ENCODE measurements around the gene ZSCAN5B.
"Not testable (repeated sequence)": the region's sequence is repeated elsewhere in the genome, so short reads cannot be mapped to it uniquely, and the experiment has no call there.

The ZSCAN5B gene

GRCh38 chr19:56177564-56178243, 19.9 kb downstream of the ZSCAN5B start:
- Histone ChIP-seq H3K4me2 (no peak overlapping the region), H3K9me3 (replicated peaks in 1 of 11) (no peaks in the 10 kb centered on the region), H3K36me3 (no peaks in the 10 kb centered on the region), H3K27ac (no peak overlapping the region), H3K4me3 (no peak overlapping the region), H4K20me1 (no peaks in the 10 kb centered on the region), H3K9ac (no peak overlapping the region), H3K27me3 (no peaks in the 10 kb centered on the region), H3K4me1 (peaks cover 0 to 23% (median 16%) of the 10 kb centered on the region in 10 experiments; a peak in 13 of 20 replicates)
- TF ChIP-seq Cebpa-rat (IDR thresholded peaks at IDR 0.05), result no peak

GRCh38 chr19:56176881-56177280, 20.7 kb downstream of the ZSCAN5B start:
- no peak for TF ChIP-seq Cebpa-rat (IDR thresholded peaks at IDR 0.05)
- Histone ChIP-seq H3K27ac (no peak overlapping the region), H4K20me1 (no peaks in the 10 kb centered on the region), H3K9ac (no peak overlapping the region), H3K4me2 (peak overlapping the region in 5 of 11 experiments; percentile 8 to 34 (median 31); a peak in 3 of 22 replicates), H3K4me3 (no peak overlapping the region), H3K27me3 (no peaks in the 10 kb centered on the region), H3K36me3 (no peaks in the 10 kb centered on the region), H3K9me3 (replicated peaks in 1 of 11) (no peaks in the 10 kb centered on the region), H3K4me1 (peaks cover 0 to 25% (median 16%) of the 10 kb centered on the region in 10 experiments; a peak in 13 of 20 replicates)

- not testable (repeated sequence) for H4K20me1 ChIP-seq; H3K9ac ChIP-seq; H3K27ac ChIP-seq; H3K9me3 ChIP-seq (replicated peaks in 1 of 11); H3K36me3 ChIP-seq; H3K4me3 ChIP-seq; H3K27me3 ChIP-seq
- H3K4me1 ChIP-seq, result peaks cover 0 to 28% (median 16%) of the 10 kb centered on the region in 10 experiments; a peak in 13 of 20 replicates
- H3K4me2 ChIP-seq, result peak overlapping the region in 7 of 11 experiments; percentile 8 to 36 (median 33); a peak in 8 of 22 replicates
Measured at GRCh38 chr19:56176310-56176709, 21.3 kb downstream of the ZSCAN5B start.

GRCh38 chr19:56175861-56176307, 21.7 kb downstream of the ZSCAN5B start, which contains the start of gene GALP:
TSS of gene GALP (plus strand) at chr19:56176008. CDS start at chr19:56177109, 1,101 bp downstream.
- not testable (repeated sequence) for H3K27me3 ChIP-seq; H3K4me3 ChIP-seq; H4K20me1 ChIP-seq; H3K27ac ChIP-seq; H3K9me3 ChIP-seq (replicated peaks in 1 of 11); H3K9ac ChIP-seq; H3K36me3 ChIP-seq
- peak within 1 kb of the TSS in 9 of 11 experiments; percentile 21 to 65 (median 46); a peak in 15 of 22 replicates for H3K4me2 ChIP-seq
- peaks cover 0 to 28% (median 16%) of the 10 kb centered on the region in 10 experiments; a peak in 13 of 20 replicates for H3K4me1 ChIP-seq

GRCh38 chr19:56174550-56174949, 23.0 kb downstream of the ZSCAN5B start:
- Histone ChIP-seq H3K27me3 (no peaks in the 10 kb centered on the region), H3K4me2 (no peak overlapping the region)
- no peak for TF ChIP-seq Cebpa-rat (IDR thresholded peaks at IDR 0.05)

GRCh38 chr19:56174086-56174485, 23.5 kb downstream of the ZSCAN5B start:
- Histone ChIP-seq H3K4me1 (peaks cover 0 to 28% (median 16%) of the 10 kb centered on the region in 10 experiments; a peak in 13 of 20 replicates), H3K27ac (no peak overlapping the region), H3K4me3 (no peak overlapping the region), H3K36me3 (no peaks in the 10 kb centered on the region), H4K20me1 (peaks cover 0 to 4% (median 0%) of the 10 kb centered on the region in 11 experiments; a peak in 1 of 22 replicates), H3K9ac (no peak overlapping the region), H3K4me2 (no peak overlapping the region), H3K9me3 (replicated peaks in 1 of 11) (no peaks in the 10 kb centered on the region), H3K27me3 (no peaks in the 10 kb centered on the region)
- no peak for TF ChIP-seq Cebpa-rat (IDR thresholded peaks at IDR 0.05)

More at GRCh38 chr19:56174550-56174949, 23.0 kb downstream of the ZSCAN5B start:
- no peak overlapping the region for H3K27ac ChIP-seq
- H3K4me1 ChIP-seq, result peaks cover 0 to 28% (median 16%) of the 10 kb centered on the region in 10 experiments; a peak in 13 of 20 replicates
- H3K9ac ChIP-seq, result no peak overlapping the region
- H3K4me3 ChIP-seq, result no peak overlapping the region
- peaks cover 0 to 4% (median 0%) of the 10 kb centered on the region in 11 experiments; a peak in 1 of 22 replicates for H4K20me1 ChIP-seq
- no peaks in the 10 kb centered on the region for H3K9me3 ChIP-seq (replicated peaks in 1 of 11)
- H3K36me3 ChIP-seq, result no peaks in the 10 kb centered on the region

- Histone ChIP-seq H4K20me1 (peaks cover 0 to 4% (median 0%) of the 10 kb centered on the region in 11 experiments; a peak in 3 of 22 replicates), H3K9ac (no peak overlapping the region), H3K4me2 (no peak overlapping the region), H3K4me3 (no peak overlapping the region), H3K4me1 (peaks cover 0 to 11% (median 1%) of the 10 kb centered on the region in 10 experiments; a peak in 12 of 20 replicates), H3K27me3 (no peaks in the 10 kb centered on the region), H3K9me3 (replicated peaks in 1 of 11) (no peaks in the 10 kb centered on the region), H3K27ac (no peak overlapping the region), H3K36me3 (no peaks in the 10 kb centered on the region)
- TF ChIP-seq Cebpa-rat (IDR thresholded peaks at IDR 0.05), result no peak
Measured at GRCh38 chr19:56170261-56170660, 27.3 kb downstream of the ZSCAN5B start.

GRCh38 chr19:56167064-56167578, 30.5 kb downstream of the ZSCAN5B start:
- Histone ChIP-seq H3K9ac (no peak overlapping the region), H3K4me2 (no peak overlapping the region), H3K9me3 (replicated peaks in 1 of 11) (no peaks in the 10 kb centered on the region), H3K4me3 (no peak overlapping the region), H3K36me3 (peaks cover 0 to 10% (median 0%) of the 10 kb centered on the region in 11 experiments; a peak in 5 of 22 replicates), H4K20me1 (peaks cover 0 to 26% (median 15%) of the 10 kb centered on the region in 11 experiments; a peak in 15 of 22 replicates), H3K27me3 (no peaks in the 10 kb centered on the region), H3K4me1 (peaks cover 13 to 33% (median 25%) of the 10 kb centered on the region in 10 experiments), H3K27ac (no peak overlapping the region)
- TF ChIP-seq Cebpa-rat (IDR thresholded peaks at IDR 0.05), result no peak

GRCh38 chr19:56163097-56163496, 34.5 kb downstream of the ZSCAN5B start:
- Histone ChIP-seq H3K27me3 (no peaks in the 10 kb centered on the region), H3K4me2 (peak overlapping the region in 10 of 11 experiments; percentile 5 to 80 (median 58); a peak in 16 of 22 replicates), H3K27ac (no peak overlapping the region), H3K9me3 (replicated peaks in 1 of 11) (peaks cover 0 to 5% (median 0%) of the 10 kb centered on the region in 11 experiments; a peak in 4 of 22 replicates), H3K4me3 (no peak overlapping the region), H3K9ac (no peak overlapping the region), H4K20me1 (peaks cover 0 to 52% (median 31%) of the 10 kb centered on the region in 11 experiments; a peak in 16 of 22 replicates), H3K4me1 (peaks cover 23 to 37% (median 33%) of the 10 kb centered on the region in 10 experiments), H3K36me3 (peaks cover 33 to 50% (median 38%) of the 10 kb centered on the region in 11 experiments)
- no peak for TF ChIP-seq Cebpa-rat (IDR thresholded peaks at IDR 0.05)
